ENCODE measurements around the gene PCDHGA1. TPM values are rescaled to one million over a fixed set of nuclear protein-coding genes. Genes with fewer than 3 reads are reported as not detected.

Gene PCDHGA1
- total and polyA plus RNA-seq, 4 donors = 0.05 to 0.08 (median 0.05) TPM; not detected in 1

DNA sequence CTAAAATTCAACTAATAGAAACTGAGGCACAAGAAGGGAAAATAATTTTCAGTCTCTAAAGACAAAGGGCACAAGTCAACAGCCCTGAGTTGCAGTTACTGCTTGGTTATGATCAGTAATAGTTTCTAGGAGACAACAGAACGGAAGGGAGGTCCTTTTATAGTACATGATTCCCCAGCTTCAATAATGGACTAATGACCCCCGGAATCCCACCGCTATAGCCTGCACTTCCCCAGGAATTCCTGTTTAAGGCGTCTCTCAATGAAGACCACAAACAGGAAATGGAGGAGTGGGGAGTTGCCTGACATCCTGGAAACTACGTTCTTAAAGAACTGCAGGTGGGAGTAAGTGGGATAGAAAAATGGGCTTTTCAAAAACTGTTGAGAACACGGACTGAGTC lies 227.8 kb downstream of the PCDHGA1 start:
- Histone ChIP-seq H3K27ac (ENCODE audit: low read depth in 1 of 2, low read length in 2 of 2) (peak overlapping the region; percentile 43 to 59), H3K36me3 (ENCODE audit: control insufficient read depth in 4 of 4, insufficient read depth in 3 of 4, low read depth in 1 of 4, low read length in 3 of 4) (peaks cover 0 to 17% (median 7%) of the 10 kb centered on the region in 4 donors), H3K27me3 (ENCODE audit: control insufficient read depth in 4 of 4, insufficient read depth in 4 of 4, low read length in 3 of 4) (no peaks in the 10 kb centered on the region), H3K4me3 (ENCODE audit: low read depth in 1 of 3, low read length in 3 of 3) (no peak overlapping the region), H3K4me1 (ENCODE audit: control insufficient read depth in 4 of 4, insufficient read depth in 4 of 4, low read length in 3 of 4) (peaks cover 1 to 16% (median 11%) of the 10 kb centered on the region in 4 donors), H3K9me3 (ENCODE audit: control insufficient read depth in 4 of 4, low read length in 3 of 4) (no peaks in the 10 kb centered on the region), H3K9ac (ENCODE audit: low read depth in 1 of 2, low read length in 2 of 2) (no peak overlapping the region)
- 65% methylated on average over 6 of the region's 6 CpGs for WGBS
- TF ChIP-seq, protein P1, sequence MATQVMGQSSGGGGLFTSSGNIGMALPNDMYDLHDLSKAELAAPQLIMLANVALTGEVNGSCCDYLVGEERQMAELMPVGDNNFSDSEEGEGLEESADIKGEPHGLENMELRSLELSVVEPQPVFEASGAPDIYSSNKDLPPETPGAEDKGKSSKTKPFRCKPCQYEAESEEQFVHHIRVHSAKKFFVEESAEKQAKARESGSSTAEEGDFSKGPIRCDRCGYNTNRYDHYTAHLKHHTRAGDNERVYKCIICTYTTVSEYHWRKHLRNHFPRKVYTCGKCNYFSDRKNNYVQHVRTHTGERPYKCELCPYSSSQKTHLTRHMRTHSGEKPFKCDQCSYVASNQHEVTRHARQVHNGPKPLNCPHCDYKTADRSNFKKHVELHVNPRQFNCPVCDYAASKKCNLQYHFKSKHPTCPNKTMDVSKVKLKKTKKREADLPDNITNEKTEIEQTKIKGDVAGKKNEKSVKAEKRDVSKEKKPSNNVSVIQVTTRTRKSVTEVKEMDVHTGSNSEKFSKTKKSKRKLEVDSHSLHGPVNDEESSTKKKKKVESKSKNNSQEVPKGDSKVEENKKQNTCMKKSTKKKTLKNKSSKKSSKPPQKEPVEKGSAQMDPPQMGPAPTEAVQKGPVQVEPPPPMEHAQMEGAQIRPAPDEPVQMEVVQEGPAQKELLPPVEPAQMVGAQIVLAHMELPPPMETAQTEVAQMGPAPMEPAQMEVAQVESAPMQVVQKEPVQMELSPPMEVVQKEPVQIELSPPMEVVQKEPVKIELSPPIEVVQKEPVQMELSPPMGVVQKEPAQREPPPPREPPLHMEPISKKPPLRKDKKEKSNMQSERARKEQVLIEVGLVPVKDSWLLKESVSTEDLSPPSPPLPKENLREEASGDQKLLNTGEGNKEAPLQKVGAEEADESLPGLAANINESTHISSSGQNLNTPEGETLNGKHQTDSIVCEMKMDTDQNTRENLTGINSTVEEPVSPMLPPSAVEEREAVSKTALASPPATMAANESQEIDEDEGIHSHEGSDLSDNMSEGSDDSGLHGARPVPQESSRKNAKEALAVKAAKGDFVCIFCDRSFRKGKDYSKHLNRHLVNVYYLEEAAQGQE (IDR thresholded peaks at IDR 0.05) = peak; percentile 3
- peak; percentile 9 for TF ChIP-seq YY1 (IDR thresholded peaks at IDR 0.05)
- TF ChIP-seq EGR1 (IDR thresholded peaks at IDR 0.05; ENCODE audit: low read depth in 2 of 2) = no peak
- no peak for TF ChIP-seq FOXA1 (IDR thresholded peaks at IDR 0.05)
- TF ChIP-seq NR2F2 (IDR thresholded peaks at IDR 0.05) = no peak
- no peak for DNase-seq (ENCODE audit: low spot score)

DNA sequence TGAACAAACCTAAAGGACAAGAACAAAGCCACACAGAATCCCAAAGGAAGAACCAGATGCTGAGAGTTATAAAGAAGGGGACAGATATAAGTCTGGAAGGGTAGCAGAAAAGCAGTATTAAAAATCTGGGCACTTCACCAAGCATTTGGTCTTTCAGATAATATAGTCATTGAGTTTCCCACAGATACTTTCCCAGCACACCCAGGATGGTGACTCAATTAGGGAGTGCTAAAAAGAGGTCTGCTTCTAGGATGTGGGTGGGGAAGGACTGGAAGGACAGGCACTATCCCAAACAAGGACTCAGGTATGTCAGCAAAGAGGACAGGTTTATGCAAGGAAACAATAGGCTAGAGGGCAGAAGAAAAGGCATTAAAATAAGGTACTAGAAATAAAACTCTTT lies 229.1 kb downstream of the PCDHGA1 start:
- peak overlapping the region in 1 of 2 donors; percentile 18 for H3K9ac ChIP-seq (ENCODE audit: low read depth in 1 of 2, low read length in 2 of 2)

More for the DNA sequence above, 229.1 kb downstream of the PCDHGA1 start:
- H3K36me3 ChIP-seq (ENCODE audit: control insufficient read depth in 4 of 4, insufficient read depth in 3 of 4, low read depth in 1 of 4, low read length in 3 of 4) = peaks cover 0 to 21% (median 7%) of the 10 kb centered on the region in 4 donors
- H3K4me3 ChIP-seq (ENCODE audit: low read depth in 1 of 3, low read length in 3 of 3) = no peak overlapping the region
- H3K9me3 ChIP-seq (ENCODE audit: control insufficient read depth in 4 of 4, low read length in 3 of 4) = no peaks in the 10 kb centered on the region
- peaks cover 1 to 28% (median 17%) of the 10 kb centered on the region in 4 donors for H3K4me1 ChIP-seq (ENCODE audit: control insufficient read depth in 4 of 4, insufficient read depth in 4 of 4, low read length in 3 of 4)
- no peaks in the 10 kb centered on the region for H3K27me3 ChIP-seq (ENCODE audit: control insufficient read depth in 4 of 4, insufficient read depth in 4 of 4, low read length in 3 of 4)
- DNase-seq (ENCODE audit: low spot score) = no peak
- H3K27ac ChIP-seq (ENCODE audit: low read depth in 1 of 2, low read length in 2 of 2) = peak overlapping the region; percentile 63 to 80
- TF ChIP-seq, protein P2, sequence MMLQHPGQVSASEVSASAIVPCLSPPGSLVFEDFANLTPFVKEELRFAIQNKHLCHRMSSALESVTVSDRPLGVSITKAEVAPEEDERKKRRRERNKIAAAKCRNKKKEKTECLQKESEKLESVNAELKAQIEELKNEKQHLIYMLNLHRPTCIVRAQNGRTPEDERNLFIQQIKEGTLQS (IDR thresholded peaks at IDR 0.05) = no peak
- TF ChIP-seq HNF4G (IDR thresholded peaks at IDR 0.05) (no peak), JUND (IDR thresholded peaks at IDR 0.05) (no peak), RXRA (IDR thresholded peaks at IDR 0.05) (no peak), FOXA2 (IDR thresholded peaks at IDR 0.05) (no peak), TAF1 (conservative IDR thresholded peaks at IDR 0.05) (no peak), EGR1 (IDR thresholded peaks at IDR 0.05; ENCODE audit: low read depth in 2 of 2) (no peak), SP1 (IDR thresholded peaks at IDR 0.05) (no peak), HNF4A (conservative IDR thresholded peaks at IDR 0.05) (no peak), GABPA (IDR thresholded peaks at IDR 0.05 in 1 of 2, conservative IDR thresholded peaks at IDR 0.05 in 1 of 2) (no peak), FOXA1 (IDR thresholded peaks at IDR 0.05) (no peak)
- TF ChIP-seq, protein P3, sequence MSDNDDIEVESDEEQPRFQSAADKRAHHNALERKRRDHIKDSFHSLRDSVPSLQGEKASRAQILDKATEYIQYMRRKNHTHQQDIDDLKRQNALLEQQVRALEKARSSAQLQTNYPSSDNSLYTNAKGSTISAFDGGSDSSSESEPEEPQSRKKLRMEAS (IDR thresholded peaks at IDR 0.05) = no peak
- TF ChIP-seq, protein P1 (IDR thresholded peaks at IDR 0.05) = no peak
- TF ChIP-seq, protein P4, sequence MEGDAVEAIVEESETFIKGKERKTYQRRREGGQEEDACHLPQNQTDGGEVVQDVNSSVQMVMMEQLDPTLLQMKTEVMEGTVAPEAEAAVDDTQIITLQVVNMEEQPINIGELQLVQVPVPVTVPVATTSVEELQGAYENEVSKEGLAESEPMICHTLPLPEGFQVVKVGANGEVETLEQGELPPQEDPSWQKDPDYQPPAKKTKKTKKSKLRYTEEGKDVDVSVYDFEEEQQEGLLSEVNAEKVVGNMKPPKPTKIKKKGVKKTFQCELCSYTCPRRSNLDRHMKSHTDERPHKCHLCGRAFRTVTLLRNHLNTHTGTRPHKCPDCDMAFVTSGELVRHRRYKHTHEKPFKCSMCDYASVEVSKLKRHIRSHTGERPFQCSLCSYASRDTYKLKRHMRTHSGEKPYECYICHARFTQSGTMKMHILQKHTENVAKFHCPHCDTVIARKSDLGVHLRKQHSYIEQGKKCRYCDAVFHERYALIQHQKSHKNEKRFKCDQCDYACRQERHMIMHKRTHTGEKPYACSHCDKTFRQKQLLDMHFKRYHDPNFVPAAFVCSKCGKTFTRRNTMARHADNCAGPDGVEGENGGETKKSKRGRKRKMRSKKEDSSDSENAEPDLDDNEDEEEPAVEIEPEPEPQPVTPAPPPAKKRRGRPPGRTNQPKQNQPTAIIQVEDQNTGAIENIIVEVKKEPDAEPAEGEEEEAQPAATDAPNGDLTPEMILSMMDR (IDR thresholded peaks at IDR 0.05; ENCODE audit: low read depth, low read length, missing input control) = no peak
- TF ChIP-seq, protein P5, sequence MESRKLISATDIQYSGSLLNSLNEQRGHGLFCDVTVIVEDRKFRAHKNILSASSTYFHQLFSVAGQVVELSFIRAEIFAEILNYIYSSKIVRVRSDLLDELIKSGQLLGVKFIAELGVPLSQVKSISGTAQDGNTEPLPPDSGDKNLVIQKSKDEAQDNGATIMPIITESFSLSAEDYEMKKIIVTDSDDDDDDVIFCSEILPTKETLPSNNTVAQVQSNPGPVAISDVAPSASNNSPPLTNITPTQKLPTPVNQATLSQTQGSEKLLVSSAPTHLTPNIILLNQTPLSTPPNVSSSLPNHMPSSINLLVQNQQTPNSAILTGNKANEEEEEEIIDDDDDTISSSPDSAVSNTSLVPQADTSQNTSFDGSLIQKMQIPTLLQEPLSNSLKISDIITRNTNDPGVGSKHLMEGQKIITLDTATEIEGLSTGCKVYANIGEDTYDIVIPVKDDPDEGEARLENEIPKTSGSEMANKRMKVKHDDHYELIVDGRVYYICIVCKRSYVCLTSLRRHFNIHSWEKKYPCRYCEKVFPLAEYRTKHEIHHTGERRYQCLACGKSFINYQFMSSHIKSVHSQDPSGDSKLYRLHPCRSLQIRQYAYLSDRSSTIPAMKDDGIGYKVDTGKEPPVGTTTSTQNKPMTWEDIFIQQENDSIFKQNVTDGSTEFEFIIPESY (IDR thresholded peaks at IDR 0.05) = no peak

All from liver (tissue), 9 donors.